Endodermal cell (in vitro differentiated cells): ENCODE data around the gene ITGA11. TPM values are rescaled to one million over a fixed set of nuclear protein-coding genes. Genes with fewer than 3 reads are reported as not detected.
A peak's percentile ranks its signal among the peaks of the same experiment; 100 is the strongest.

Experiments used
- DNase-seq: peaks from one replicate; pipeline ENCODE4 v3.0.0-alpha.2; 2017
- H3K27ac ChIP-seq: 2 replicates; pipeline ENCODE4 v1.5.1; 2013; ENCODE audit warnings: mild to moderate bottlenecking, low read depth, low read length, moderate library complexity
- H3K27me3 ChIP-seq: 2 replicates; pipeline ENCODE4 v1.6.1; 2013; ENCODE audit warnings: mild to moderate bottlenecking, low read length, moderate library complexity; ENCODE audit not compliant: insufficient read depth, control insufficient read depth, poor library complexity, severe bottlenecking
- H3K36me3 ChIP-seq: 2 replicates; pipeline ENCODE4 v1.7.0; 2013; ENCODE audit warnings: mild to moderate bottlenecking, low read length, moderate library complexity; ENCODE audit not compliant: control insufficient read depth, insufficient read depth
- H3K4me1 ChIP-seq: one replicate; pipeline ENCODE4 v1.7.0; 2013; ENCODE audit warnings: low read length; ENCODE audit not compliant: control insufficient read depth, insufficient read depth
- H3K4me3 ChIP-seq: 2 replicates; pipeline ENCODE4 v1.5.1; 2013; ENCODE audit warnings: mild to moderate bottlenecking, low read length, moderate library complexity
- H3K9ac ChIP-seq: 2 replicates; pipeline ENCODE4 v1.6.1; 2013; ENCODE audit warnings: mild to moderate bottlenecking, low read length, moderate library complexity; ENCODE audit not compliant: poor library complexity, severe bottlenecking; ENCODE audit errors: extremely low read depth
- H3K9me3 ChIP-seq: 2 replicates; pipeline ENCODE4 v1.6.1; 2013; ENCODE audit warnings: mild to moderate bottlenecking, low read length, moderate library complexity; ENCODE audit not compliant: control insufficient read depth
- H3K27ac Mint-ChIP-seq: 2 replicates; pipeline ENCODE4 v1.8.0; 2020; ENCODE audit warnings: mixed read lengths
- H3K27me3 Mint-ChIP-seq: 2 replicates; pipeline ENCODE4 v1.8.0; 2021; ENCODE audit warnings: mild to moderate bottlenecking, mixed read lengths; ENCODE audit not compliant: insufficient read depth
- H3K36me3 Mint-ChIP-seq: 2 replicates; pipeline ENCODE4 v1.8.0; 2020; ENCODE audit warnings: low read depth, mixed read lengths
- H3K4me1 Mint-ChIP-seq: 2 replicates; pipeline ENCODE4 v1.8.0; 2020; ENCODE audit warnings: mixed read lengths
- H3K4me3 Mint-ChIP-seq: 2 replicates; pipeline ENCODE4 v1.8.0; 2020; ENCODE audit warnings: mild to moderate bottlenecking, moderate library complexity, mixed read lengths
- H3K9me3 Mint-ChIP-seq: 2 replicates; pipeline ENCODE4 v1.8.0; 2020; ENCODE audit warnings: mild to moderate bottlenecking, mixed read lengths
- CTCF ChIP-seq: fragments of 200-600 bp; sonication (generic); conservative IDR thresholded peaks from 2 replicates; pipeline ENCODE4 v1.5.0; 2021; ENCODE audit warnings: antibody characterized with exemption, mild to moderate bottlenecking
- WGBS, 2 experiments: methylation state at CpG; one replicate each; pipeline versions ENCODE4 v1.1.5 to v1.1.7; 2013; ENCODE audit warnings: missing lambda C conversion rate in 2 of 2, mixed read lengths in 1 of 2; ENCODE audit not compliant: insufficient coverage in 1 of 2, insufficient read length in 1 of 2; 5-methylcytosine and 5-hydroxymethylcytosine counted together
- total RNA-seq, 2 donors: library from RNA; stranded (reverse); fragmentation: NEBNext Ultra II Directional in 1 of 2; extraction: Animal tissue kit (Norgen Biotek cat#: 25700) in 1 of 2; gene quantifications; 2 replicates in 1 of 2; 3 replicates in 1 of 2; pipeline ENCODE4 v1.2.1, GENCODE V29; 2021

The ITGA11 gene
- total RNA-seq, 2 donors from 2014 or later: 0.35 to 1.4 TPM

DNA sequence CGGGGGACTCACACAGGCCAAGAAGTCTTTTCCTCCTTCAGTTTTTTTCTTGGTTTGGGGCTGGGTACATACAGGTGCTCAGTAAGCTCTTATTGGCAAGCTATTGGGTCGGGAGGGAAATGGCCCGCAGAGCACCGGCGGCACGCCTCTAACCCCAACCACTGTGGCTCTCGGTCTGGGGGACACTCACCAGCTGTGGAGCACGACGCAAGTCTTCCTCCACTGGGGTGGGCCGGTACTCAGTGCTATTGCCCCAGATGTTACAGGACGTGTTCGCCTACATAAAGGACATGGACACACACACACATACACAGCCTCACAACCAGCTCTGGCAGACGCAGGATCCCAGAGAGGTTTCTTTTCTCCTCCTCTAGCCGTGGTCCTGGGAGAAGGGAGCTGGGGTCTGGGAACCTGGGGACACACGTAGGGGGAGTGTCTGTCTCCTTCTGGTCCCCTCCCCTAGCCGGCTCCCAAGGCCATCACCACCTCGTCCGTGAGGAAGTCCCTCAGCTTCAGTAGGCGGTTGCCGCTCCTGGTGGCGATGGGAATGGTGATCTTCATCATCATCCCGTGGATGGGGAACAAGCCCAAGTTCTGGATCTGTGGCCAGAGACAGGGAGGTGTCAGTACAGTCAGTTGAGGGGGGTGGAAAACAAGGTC lies 121.0 kb downstream of the ITGA11 start:
- Mint-ChIP-seq H3K27ac (no peak overlapping the region), H3K4me1 (peaks cover 11% of the 10 kb centered on the region), H3K9me3 (no peaks in the 10 kb centered on the region), H3K4me3 (no peak overlapping the region), H3K27me3 (no peaks in the 10 kb centered on the region), H3K36me3 (no peaks in the 10 kb centered on the region)
- peak; percentile 46 for DNase-seq
- peaks cover 3% of the 10 kb centered on the region for H3K4me1 ChIP-seq
- no peak for TF ChIP-seq CTCF
- WGBS, 2 experiments: 92 to 98% methylated on average over 15 to 22 of the region's 22 CpGs
- H3K27me3 ChIP-seq: no peaks in the 10 kb centered on the region
- H3K9me3 ChIP-seq: no peaks in the 10 kb centered on the region
- no peak overlapping the region for H3K9ac ChIP-seq
- no peak overlapping the region for H3K27ac ChIP-seq
- H3K36me3 ChIP-seq: no peaks in the 10 kb centered on the region
- H3K4me3 ChIP-seq: no peak overlapping the region

- H3K27ac ChIP-seq: no peak overlapping the region
- Mint-ChIP-seq H3K27ac (no peak overlapping the region), H3K4me3 (no peak overlapping the region), H3K9me3 (no peaks in the 10 kb centered on the region), H3K4me1 (peaks cover 8% of the 10 kb centered on the region), H3K27me3 (no peaks in the 10 kb centered on the region), H3K36me3 (no peaks in the 10 kb centered on the region)
- DNase-seq: peak; percentile 30
- H3K4me3 ChIP-seq: no peak overlapping the region
- H3K4me1 ChIP-seq: peaks cover under 1% of the 10 kb centered on the region
- H3K9me3 ChIP-seq: no peaks in the 10 kb centered on the region
- H3K36me3 ChIP-seq: no peaks in the 10 kb centered on the region
- no peak for TF ChIP-seq CTCF
- H3K9ac ChIP-seq: no peak overlapping the region
- 83 to 93% methylated on average over 4 to 6 of the region's 7 CpGs for WGBS, 2 experiments
- no peaks in the 10 kb centered on the region for H3K27me3 ChIP-seq
Measured at GRCh38 chr15:68310178-68310803, 121.7 kb downstream of the ITGA11 start.

- Histone ChIP-seq H3K4me1 (no peaks in the 10 kb centered on the region), H3K9ac (no peak overlapping the region), H3K36me3 (no peaks in the 10 kb centered on the region), H3K9me3 (no peaks in the 10 kb centered on the region), H3K4me3 (no peak overlapping the region), H3K27me3 (no peaks in the 10 kb centered on the region), H3K27ac (no peak overlapping the region)
- Mint-ChIP-seq H3K27ac (no peak overlapping the region), H3K9me3 (no peaks in the 10 kb centered on the region), H3K27me3 (no peaks in the 10 kb centered on the region), H3K36me3 (no peaks in the 10 kb centered on the region), H3K4me1 (peaks cover 16% of the 10 kb centered on the region), H3K4me3 (no peak overlapping the region)
- no peak for DNase-seq
- 85 to 97% methylated on average over 2 of the region's 3 CpGs for WGBS, 2 experiments
- no peak for TF ChIP-seq CTCF
Measured at GRCh38 chr15:68309024-68309423, 122.9 kb downstream of the ITGA11 start.
